GM19239 (cell line): Measurements from ENCODE around the gene PLEKHA6.

Experiments used
- DNase-seq: peaks from one replicate; pipeline ENCODE4 v3.0.0; 2011; ENCODE audit warnings: low spot score; ENCODE audit not compliant: insufficient read length
- FAIRE-seq: peaks from 2 replicates; lab custom pipeline; 2011; peaks lifted over from hg19 to GRCh38; lab: Jason Lieb, UNC

The PLEKHA6 gene

GRCh38 chr1:204176049-204176448 lies 183.7 kb downstream of the PLEKHA6 start:
- DNase-seq (no peak), FAIRE-seq (no peak)

GRCh38 chr1:204174958-204175357 lies 184.8 kb downstream of the PLEKHA6 start:
- FAIRE-seq (no peak), DNase-seq (no peak)

- DNase-seq, result no peak
- no peak for FAIRE-seq
Observed at GRCh38 chr1:204172404-204173029, 187.2 kb downstream of the PLEKHA6 start.

GRCh38 chr1:204171751-204172178 lies 188.0 kb downstream of the PLEKHA6 start:
- no peak for FAIRE-seq
- no peak for DNase-seq

GRCh38 chr1:204170494-204171155 lies 189.1 kb downstream of the PLEKHA6 start:
- FAIRE-seq (no peak), DNase-seq (no peak)

GRCh38 chr1:204169858-204170257 lies 189.9 kb downstream of the PLEKHA6 start:
- DNase-seq, result no peak

More at GRCh38 chr1:204169858-204170257, 189.9 kb downstream of the PLEKHA6 start:
- no peak for FAIRE-seq
